GM19240 (cell line): Measurements from ENCODE around the gene TCF19.
A peak's percentile ranks its signal among the peaks of the same experiment; 100 is the strongest.

Experiments
- DNase-seq: peaks from one replicate; pipeline ENCODE4 v3.0.0; 2011; ENCODE audit warnings: low spot score; ENCODE audit not compliant: insufficient read length

The TCF19 gene

GRCh38 chr6:31126396-31127175, 31.8 kb upstream of the TCF19 start:
- DNase-seq: no peak

- DNase-seq: peak; percentile 80
Measured at GRCh38 chr6:31128093-31128676, 30.2 kb upstream of the TCF19 start.

- no peak for DNase-seq
Measured at GRCh38 chr6:31129130-31129529, 29.3 kb upstream of the TCF19 start.

GRCh38 chr6:31130751-31131150, 27.6 kb upstream of the TCF19 start:
- DNase-seq: no peak

- DNase-seq: no peak
Measured at GRCh38 chr6:31131595-31131994, 26.8 kb upstream of the TCF19 start.

- DNase-seq: no peak
Measured at GRCh38 chr6:31132806-31133205, 25.6 kb upstream of the TCF19 start.

GRCh38 chr6:31135710-31136109, 22.7 kb upstream of the TCF19 start:
- no peak for DNase-seq

GRCh38 chr6:31138982-31139381, 19.4 kb upstream of the TCF19 start, which contains the start of gene PSORS1C2:
PSORS1C2 (minus strand) TSS chr6:31139066; CDS start chr6:31139026, 40 bp downstream.
- no peak for DNase-seq

- no peak for DNase-seq
Measured at GRCh38 chr6:31139599-31139998, 18.8 kb upstream of the TCF19 start.

GRCh38 chr6:31140643-31141042, 17.7 kb upstream of the TCF19 start:
- no peak for DNase-seq

GRCh38 chr6:31142361-31142761, 16.0 kb upstream of the TCF19 start:
- DNase-seq: no peak

GRCh38 chr6:31143148-31143547, 15.2 kb upstream of the TCF19 start:
- no peak for DNase-seq

GRCh38 chr6:31144296-31144969, 14.0 kb upstream of the TCF19 start:
- DNase-seq: no peak

- DNase-seq: no peak
Measured at GRCh38 chr6:31144970-31145340, 13.4 kb upstream of the TCF19 start.

GRCh38 chr6:31145386-31145785, 13.0 kb upstream of the TCF19 start:
- DNase-seq: no peak

GRCh38 chr6:31149827-31150447, 8.5 kb upstream of the TCF19 start:
- no peak for DNase-seq

- no peak for DNase-seq
Measured at GRCh38 chr6:31152781-31153180, 5.6 kb upstream of the TCF19 start.

- DNase-seq: no peak
Measured at GRCh38 chr6:31154436-31154835, 4.0 kb upstream of the TCF19 start.

GRCh38 chr6:31156641-31157040, 1.7 kb upstream of the TCF19 start:
- no peak for DNase-seq

GRCh38 chr6:31157513-31158139, 763 bp upstream of the TCF19 start, which contains the start of gene CCHCR1:
CCHCR1 (minus strand) TSS chr6:31157802; CDS start chr6:31157600, 202 bp downstream.
- DNase-seq: no peak
